SU-DHL-6 (cell line): ENCODE measurements around the gene SAMD1.

Experiments
- H2AFZ ChIP-seq: fragments of 200-600 bp; sonication (generic); 2 replicates; pipeline ENCODE4 v1.6.1; 2014; ENCODE audit warnings: low read depth, mild to moderate bottlenecking, moderate library complexity, mixed read lengths, antibody characterized with exemption, low read length; ENCODE audit not compliant: severe bottlenecking
- H3F3A ChIP-seq: fragments of 200-600 bp; shearing (Covaris generic); 2 replicates; pipeline ENCODE4 v1.6.0; 2016; ENCODE audit warnings: antibody characterized with exemption, mild to moderate bottlenecking; ENCODE audit not compliant: insufficient read depth
- H3K27ac ChIP-seq: fragments of 200-600 bp; sonication (generic); 2 replicates; pipeline ENCODE4 v1.5.1; 2016; ENCODE audit warnings: low read depth, mild to moderate bottlenecking, low read length, moderate library complexity, mixed read lengths
- H3K27me3 ChIP-seq: fragments of 200-600 bp; sonication (generic), shearing (Covaris generic); 2 replicates; pipeline ENCODE4 v1.6.0; 2014; ENCODE audit warnings: mild to moderate bottlenecking, low read length
- H3K36me3 ChIP-seq: fragments of 200-600 bp; sonication (generic); 2 replicates; pipeline ENCODE4 v1.6.1; 2014; ENCODE audit warnings: mild to moderate bottlenecking, low read length, mixed read lengths
- H3K4me2 ChIP-seq: fragments of 300-600, 200-600 bp; shearing (Covaris generic), sonication (generic); 2 replicates; pipeline ENCODE4 v1.6.0; 2014; ENCODE audit warnings: low read length, low read depth, mild to moderate bottlenecking; ENCODE audit not compliant: poor library complexity, severe bottlenecking
- H3K4me3 ChIP-seq: fragments of 200-600 bp; sonication (generic); 2 replicates; pipeline ENCODE4 v1.5.1; 2014; ENCODE audit warnings: antibody characterized with exemption, low read length, mild to moderate bottlenecking, mixed read lengths; ENCODE audit not compliant: insufficient read depth, poor library complexity, severe bottlenecking
- H3K79me2 ChIP-seq: fragments of 200-600 bp; sonication (generic); 2 replicates; pipeline ENCODE4 v1.6.1; 2014; ENCODE audit warnings: mild to moderate bottlenecking, low read length, moderate library complexity; ENCODE audit not compliant: insufficient read depth
- H3K9ac ChIP-seq: fragments of 200-600 bp; sonication (generic); 2 replicates; pipeline ENCODE4 v1.7.0; 2014; ENCODE audit warnings: mild to moderate bottlenecking, low read length
- H3K9me2 ChIP-seq: fragments of 200-600 bp; sonication (generic); replicated peaks from 2 replicates; pipeline ENCODE4 v1.6.1; 2014; ENCODE audit warnings: low read length; ENCODE audit not compliant: insufficient read depth
- H3K9me3 ChIP-seq: fragments of 200-600 bp; sonication (generic); 2 replicates; pipeline ENCODE4 v1.6.1; 2014; ENCODE audit warnings: low read length, mixed read lengths; ENCODE audit not compliant: insufficient read depth
- H4K20me1 ChIP-seq: fragments of 200-600 bp; sonication (generic); 2 replicates; pipeline ENCODE4 v1.6.1; 2014; ENCODE audit warnings: low read depth, mild to moderate bottlenecking, antibody characterized with exemption, low read length, moderate library complexity, mixed read lengths
- EZH2phosphoT487 ChIP-seq: fragments of 200-600 bp; sonication (generic), shearing (Covaris generic); conservative IDR thresholded peaks from 2 replicates; pipeline ENCODE4 v1.6.1; 2018; ENCODE audit warnings: mild to moderate bottlenecking, antibody characterized with exemption, low read length, moderate library complexity, mixed read lengths
- TF ChIP-seq, protein P1 (sequence below): fragments of 200-600 bp; sonication (generic); IDR thresholded peaks from one replicate; pipeline ENCODE4 v1.5.1; 2017; ENCODE audit warnings: antibody characterized with exemption, mild to moderate bottlenecking, low read length, moderate library complexity; ENCODE audit not compliant: insufficient read depth, poor library complexity, severe bottlenecking

The SAMD1 gene

GRCh38 chr19:14063105-14063504, 27.4 kb downstream of the SAMD1 start:
- Histone ChIP-seq H3K27ac (no peak overlapping the region), H3K9me2 (no peaks in the 10 kb centered on the region), H2AFZ (no peak overlapping the region), H4K20me1 (no peaks in the 10 kb centered on the region), H3K4me3 (no peak overlapping the region), H3K79me2 (no peaks in the 10 kb centered on the region), H3K36me3 (no peaks in the 10 kb centered on the region), H3K9ac (no peak overlapping the region), H3K4me2 (no peak overlapping the region), H3F3A (no peaks in the 10 kb centered on the region), H3K9me3 (no peaks in the 10 kb centered on the region), H3K27me3 (0 out of 2 replicates have a peak, but pooled peaks cover 4% of the 10 kb centered on the region)
- TF ChIP-seq EZH2phosphoT487, result no peak
- TF ChIP-seq, protein P1, sequence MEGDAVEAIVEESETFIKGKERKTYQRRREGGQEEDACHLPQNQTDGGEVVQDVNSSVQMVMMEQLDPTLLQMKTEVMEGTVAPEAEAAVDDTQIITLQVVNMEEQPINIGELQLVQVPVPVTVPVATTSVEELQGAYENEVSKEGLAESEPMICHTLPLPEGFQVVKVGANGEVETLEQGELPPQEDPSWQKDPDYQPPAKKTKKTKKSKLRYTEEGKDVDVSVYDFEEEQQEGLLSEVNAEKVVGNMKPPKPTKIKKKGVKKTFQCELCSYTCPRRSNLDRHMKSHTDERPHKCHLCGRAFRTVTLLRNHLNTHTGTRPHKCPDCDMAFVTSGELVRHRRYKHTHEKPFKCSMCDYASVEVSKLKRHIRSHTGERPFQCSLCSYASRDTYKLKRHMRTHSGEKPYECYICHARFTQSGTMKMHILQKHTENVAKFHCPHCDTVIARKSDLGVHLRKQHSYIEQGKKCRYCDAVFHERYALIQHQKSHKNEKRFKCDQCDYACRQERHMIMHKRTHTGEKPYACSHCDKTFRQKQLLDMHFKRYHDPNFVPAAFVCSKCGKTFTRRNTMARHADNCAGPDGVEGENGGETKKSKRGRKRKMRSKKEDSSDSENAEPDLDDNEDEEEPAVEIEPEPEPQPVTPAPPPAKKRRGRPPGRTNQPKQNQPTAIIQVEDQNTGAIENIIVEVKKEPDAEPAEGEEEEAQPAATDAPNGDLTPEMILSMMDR, result no peak

DNA sequence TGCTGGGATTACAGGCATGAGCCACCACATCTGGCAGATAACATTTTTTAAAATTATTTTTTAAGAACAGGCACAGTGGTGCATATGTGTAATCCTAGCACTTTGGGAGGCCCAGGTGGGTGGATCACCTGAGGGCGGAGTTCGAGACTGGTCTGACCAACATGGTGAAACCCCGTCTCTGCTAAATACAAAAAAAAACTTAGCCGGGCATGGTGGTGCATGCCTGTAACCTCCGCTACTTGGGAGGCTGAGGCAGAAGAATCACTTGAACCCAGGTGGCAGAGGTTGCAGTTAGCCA, 28.0 kb downstream of the SAMD1 start:
- Histone ChIP-seq H4K20me1 (no peaks in the 10 kb centered on the region), H3F3A (no peaks in the 10 kb centered on the region), H3K79me2 (no peaks in the 10 kb centered on the region), H3K27ac (no peak overlapping the region), H3K9me3 (no peaks in the 10 kb centered on the region), H3K4me2 (no peak overlapping the region), H3K36me3 (no peaks in the 10 kb centered on the region), H3K4me3 (no peak overlapping the region), H2AFZ (no peak overlapping the region), H3K9ac (no peak overlapping the region), H3K27me3 (0 out of 2 replicates have a peak, but pooled peaks cover 4% of the 10 kb centered on the region), H3K9me2 (no peaks in the 10 kb centered on the region)
- TF ChIP-seq, protein P1, result no peak
- no peak for TF ChIP-seq EZH2phosphoT487

DNA sequence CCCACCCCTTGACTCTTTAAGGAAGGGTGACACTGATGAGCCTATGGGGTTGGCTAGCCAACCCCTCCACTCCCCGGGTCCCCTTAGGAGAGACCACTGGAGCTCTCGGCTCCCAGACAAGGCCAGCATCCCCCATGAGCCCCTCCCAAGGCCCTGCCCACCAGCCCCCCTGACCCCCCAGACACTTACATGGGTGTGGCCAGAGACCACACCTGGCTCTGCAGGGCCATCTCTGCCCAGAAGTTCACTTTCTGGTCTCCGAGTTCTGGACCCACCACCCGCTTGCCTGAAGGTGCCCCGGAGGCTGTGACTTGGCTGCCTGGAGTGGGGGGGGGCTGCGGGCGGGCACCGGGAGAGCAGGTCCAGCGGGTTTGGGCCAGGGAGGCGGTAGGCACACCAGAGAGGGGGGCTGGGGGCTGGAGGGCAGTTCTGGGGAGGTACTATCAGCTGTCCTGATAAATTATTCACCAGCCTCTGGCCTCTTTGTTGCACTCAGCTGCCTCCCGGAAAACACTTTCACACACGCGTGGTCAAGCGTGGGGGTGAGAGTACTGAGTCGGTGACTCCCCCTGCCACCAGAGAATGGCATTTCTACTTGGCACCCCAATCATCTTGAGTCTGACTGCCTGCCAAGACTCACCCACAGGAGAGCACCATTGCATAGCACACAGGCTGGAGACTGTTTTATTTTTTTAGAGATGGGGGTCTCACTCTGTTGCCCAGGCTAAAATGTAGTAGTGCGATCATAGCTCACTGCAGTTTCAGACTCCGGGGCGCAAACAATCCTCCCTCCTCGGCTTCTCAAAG, 28.6 kb downstream of the SAMD1 start, which contains the start of gene PALM3:
Gene PALM3 (minus strand): TSS at position 326 of the 807 bp plus-strand sequence. CDS start 96 bp downstream, at position 230.
- no peak for TF ChIP-seq EZH2phosphoT487
- TF ChIP-seq, protein P1, result no peak
- H3K9me3 ChIP-seq, result no peaks in the 10 kb centered on the region
- no peaks in the 10 kb centered on the region for H3K9me2 ChIP-seq
- 0 out of 2 replicates have a peak, but pooled peaks cover 4% of the 10 kb centered on the region for H3K27me3 ChIP-seq
- no peaks in the 10 kb centered on the region for H4K20me1 ChIP-seq
- no peaks in the 10 kb centered on the region for H3K79me2 ChIP-seq
- H3K4me3 ChIP-seq, result no peak within 1 kb of the TSS
- H3K27ac ChIP-seq, result no peak within 1 kb of the TSS
- H3K9ac ChIP-seq, result no peak within 1 kb of the TSS
- H3K4me2 ChIP-seq, result no peak within 1 kb of the TSS
- no peaks in the 10 kb centered on the region for H3F3A ChIP-seq
- H3K36me3 ChIP-seq, result no peaks in the 10 kb centered on the region
- no peak within 1 kb of the TSS for H2AFZ ChIP-seq
